ENCODE measurements around the gene YWHAB. TPM values are rescaled to one million over a fixed set of nuclear protein-coding genes. Genes with fewer than 3 reads are reported as not detected.

The YWHAB gene
- total and polyA plus RNA-seq, 10 of the 15 experiments (the other 5 are each of a cell fraction or from before 2014, with no cell fraction given) = 63.5 to 323 (median 144) TPM

- no peak for FAIRE-seq
Observed at GRCh38 chr20:44866703-44867335, 18.7 kb upstream of the YWHAB start.

More at GRCh38 chr20:44866703-44867335, 18.7 kb upstream of the YWHAB start:
- Histone ChIP-seq H3K79me2 (ENCODE audit: control insufficient read depth, insufficient read depth, low read length) (no peaks in the 10 kb centered on the region), H3K4me1 (ENCODE audit: control insufficient read depth, insufficient read depth, low read length) (peaks cover 4% of the 10 kb centered on the region), H3K9me3 (replicated peaks; ENCODE audit: control insufficient read depth, insufficient read depth, low read length) (no peaks in the 10 kb centered on the region), H3K4me2 (ENCODE audit: control insufficient read depth, insufficient read depth) (peak overlapping the region; percentile 20), H3K36me3 (ENCODE audit: control insufficient read depth in 2 of 2, insufficient read depth in 2 of 2, low read length in 1 of 2) (no peaks in the 10 kb centered on the region), H4K20me1 (ENCODE audit: control insufficient read depth, insufficient read depth) (no peaks in the 10 kb centered on the region), H3K9ac (ENCODE audit: control insufficient read depth, insufficient read depth, low read length) (no peak overlapping the region), H3K27ac (ENCODE audit: control insufficient read depth, insufficient read depth) (no peak overlapping the region), H2AFZ (ENCODE audit: control insufficient read depth, low read depth, low read length) (no peak overlapping the region), H3K4me3 (no peak overlapping the region), H3K27me3 (replicated peaks in 1 of 2; ENCODE audit: control insufficient read depth in 2 of 2, insufficient read depth in 2 of 2, low read length in 1 of 2) (peaks cover 0 to 3% of the 10 kb centered on the region in 2 experiments; a peak in 1 of 4 replicates)
- SMC1A ChIA-PET (ENCODE audit: uncharacterized antibody, unreplicated experiment) = interaction anchor here (0.5 to 1.8 kb wide), 8 partner anchors 66 to 183 kb away, joined by 3 to 13 read pairs (median 3); no protein-coding TSS in a partner anchor
- intact Hi-C loops (cut with micrococcal nuclease; ENCODE audit: unreplicated experiment) (loop anchor here (1.0 to 5.0 kb wide), 3 partner anchors 65 to 182 kb away; no protein-coding TSS in a partner anchor), in situ Hi-C loops (cut with MboI) (loop anchor here (5.0 to 10.0 kb wide), 2 partner anchors 122 to 180 kb away; partner anchors contain the start of gene KCNK15)
- POLR2A ChIA-PET = interaction anchor here (1.2 kb wide), 1 partner anchor 30 kb away, joined by 3 read pairs; no protein-coding TSS in a partner anchor
- ATAC-seq (peak; percentile 29; the same call in 2 of the 3 replicates), DNase-seq (ENCODE audit: low read depth, low spot score) (no peak)
- no TSS peak for BruUV-seq (replicated peaks)
- TF ChIP-seq PAX8 (IDR thresholded peaks at IDR 0.05) (no peak), BRCA1 (IDR thresholded peaks at IDR 0.05; ENCODE audit: low read depth, low read length) (no peak), POU2F2 (IDR thresholded peaks at IDR 0.05; ENCODE audit: borderline replicate concordance, low read depth, low read length) (no peak), JUNB (IDR thresholded peaks at IDR 0.05) (peak; percentile 24; the same call in 1 of the 2 replicates), ZNF384 (IDR thresholded peaks at IDR 0.05; ENCODE audit: borderline replicate concordance, low read depth, low read length) (no peak), E4F1 (IDR thresholded peaks at IDR 0.05; ENCODE audit: borderline replicate concordance, partially characterized antibody) (no peak), BCL11A (IDR thresholded peaks at IDR 0.05; ENCODE audit: low read depth, low read length) (no peak), ATF7 (IDR thresholded peaks at IDR 0.05; ENCODE audit: low read depth) (no peak), TCF3 (IDR thresholded peaks at IDR 0.05; ENCODE audit: borderline replicate concordance, insufficient read depth, low read depth, low read length) (no peak)
- CTCF ChIA-PET = interaction anchor here (0.8 to 2.2 kb wide), 17 partner anchors 9 to 650 kb away, joined by 3 to 42 read pairs (median 4); no protein-coding TSS in a partner anchor
- WGBS (ENCODE audit: insufficient coverage, insufficient replicate concordance, low lambda C conversion rate, missing lambda C conversion rate) = 2% methylated on average over 8 of the region's 8 CpGs
- RAD21 ChIA-PET (ENCODE audit: unreplicated experiment) = interaction anchor here (0.7 to 1.7 kb wide), 5 partner anchors 18 to 183 kb away, joined by 3 to 20 read pairs (median 4); partner anchors contain the start of gene YWHAB
